ENCODE data around the gene SLC37A3. TPM values are rescaled to one million over a fixed set of nuclear protein-coding genes. Genes with fewer than 3 reads are reported as not detected.

Gene SLC37A3
- total RNA-seq, 1 experiment from 2014 or later, result 52.7 TPM

- H3K56ac ChIP-seq (ENCODE audit: insufficient read length, low read depth, low read length), result no peak overlapping the region
- no peak for DNase-seq
- Mint-ChIP-seq H3K9me3 (no peaks in the 10 kb centered on the region), H3K4me3 (no peak overlapping the region), H3K4me1 (peaks cover 8 to 22% of the 10 kb centered on the region in 2 experiments), H3K27ac (peak overlapping the region in 1 of 3 experiments; percentile 87; a peak in 1 of 7 replicates), H3K27me3 (ENCODE audit: low read depth) (no peaks in the 10 kb centered on the region), H3K36me3 (ENCODE audit: insufficient read depth in 1 of 3, low read depth in 3 of 3) (peaks cover 22 to 70% (median 61%) of the 10 kb centered on the region in 3 experiments; a peak in 6 of 7 replicates)
- H2AK5ac ChIP-seq (ENCODE audit: insufficient read length, low read length), result no peak overlapping the region
- H2BK5ac ChIP-seq (ENCODE audit: insufficient read length, low read length), result no peak overlapping the region
- H2AFZ ChIP-seq (ENCODE audit: low read length), result no peak overlapping the region
- no peaks in the 10 kb centered on the region for H3K79me1 ChIP-seq (ENCODE audit: insufficient read depth, low read depth, low read length, poor library complexity, severe bottlenecking)
- WGBS (ENCODE audit: extremely low coverage, insufficient read length, low lambda C conversion rate), result no CpG with 5 or more reads among the region's 13 CpGs
- no peak overlapping the region for H4K91ac ChIP-seq (ENCODE audit: insufficient read length, low read depth, low read length)
- H4K20me1 ChIP-seq (ENCODE audit: control insufficient read depth, insufficient read depth, insufficient read length), result peaks cover 3% of the 10 kb centered on the region
- no peak overlapping the region for H3K14ac ChIP-seq (ENCODE audit: insufficient read depth, low read length)
- no peak overlapping the region for H2BK120ac ChIP-seq (ENCODE audit: low read depth, low read length, poor library complexity, severe bottlenecking)
- H3K18ac ChIP-seq (ENCODE audit: insufficient read length, low read depth, low read length), result no peak overlapping the region
- H3K4me1 ChIP-seq (ENCODE audit: insufficient read depth, low read length), result peaks cover 3% of the 10 kb centered on the region; the same call in 1 of the 2 replicates
- no peak overlapping the region for H3K4me2 ChIP-seq (ENCODE audit: insufficient read depth, insufficient read length, low read length)
- no peak overlapping the region for H2BK12ac ChIP-seq (ENCODE audit: insufficient read length, low read depth, low read length)
- no peak overlapping the region for H4K5ac ChIP-seq (ENCODE audit: insufficient read length, low read depth, low read length)
- H3K27me3 ChIP-seq (ENCODE audit: insufficient read depth, low read length), result no peaks in the 10 kb centered on the region
- no peaks in the 10 kb centered on the region for H3K23me2 ChIP-seq (ENCODE audit: insufficient read length, low read depth, low read length, poor library complexity, severe bottlenecking)
- H3K9me3 ChIP-seq (ENCODE audit: control insufficient read depth, low read depth, low read length), result no peaks in the 10 kb centered on the region
- H3T11ph ChIP-seq (ENCODE audit: low read length), result no peak overlapping the region
- no peak overlapping the region for H4K8ac ChIP-seq (replicated peaks; ENCODE audit: insufficient read length, low read depth, low read length)
- H3K4ac ChIP-seq (ENCODE audit: low read depth, low read length), result no peak overlapping the region
- no peak overlapping the region for H3K27ac ChIP-seq (ENCODE audit: insufficient read length, low read depth, low read length)
- H2BK15ac ChIP-seq (ENCODE audit: low read depth, low read length), result no peak overlapping the region
- no peak overlapping the region for H3K9ac ChIP-seq (ENCODE audit: extremely low read depth, insufficient read length, low read length)
- no peak for TF ChIP-seq CTCF (conservative IDR thresholded peaks at IDR 0.05)
- no peak overlapping the region for H3K23ac ChIP-seq (ENCODE audit: insufficient read length, low read depth, low read length)
- no peaks in the 10 kb centered on the region for H3K79me2 ChIP-seq (ENCODE audit: insufficient read depth, low read length)
- no peak overlapping the region for H2BK20ac ChIP-seq (ENCODE audit: low read depth, low read length, poor library complexity, severe bottlenecking)
Measured at GRCh38 chr7:140348161-140348849, 50.0 kb downstream of the SLC37A3 start.

Data from H9 (cell line).